Spleen (tissue), 7 donors: ENCODE results near the gene SLC43A1.

Experiments
- POLR2AphosphoS5 ChIP-seq, 3 donors: sonication (generic); formaldehyde crosslinking; IDR thresholded peaks; one replicate each; pipeline ENCODE4 v1.5.1; 2017; ENCODE audit warnings: antibody characterized with exemption in 3 of 3
- TF ChIP-seq, protein P1 (sequence below), 11 experiments: fragments of 200-600 bp in 7 of 11; fragments of 450-650 bp in 4 of 11; sonication (generic) in 4 of 11; IDR thresholded peaks in 8 of 11; conservative IDR thresholded peaks in 3 of 11; 1 replicate in 7 of 11; 2 replicates in 4 of 11; pipeline versions ENCODE4 v1.4.0 to v1.8.0; 2016 to 2021; ENCODE audit warnings: antibody characterized with exemption in 11 of 11, inconsistent platforms in 4 of 11, mild to moderate bottlenecking in 1 of 11
- donor health status: DM: no; HTN: no; CAD: no; lungs with moderate emphysema.
- donor health status: DM: no; HTN: no; CAD: no.
- donor health status: DM: no; HTN: no; CAD: no.

GRCh38 chr11:57434640-57435546 lies 80.6 kb downstream of the SLC43A1 start:
- TF ChIP-seq, protein P1, sequence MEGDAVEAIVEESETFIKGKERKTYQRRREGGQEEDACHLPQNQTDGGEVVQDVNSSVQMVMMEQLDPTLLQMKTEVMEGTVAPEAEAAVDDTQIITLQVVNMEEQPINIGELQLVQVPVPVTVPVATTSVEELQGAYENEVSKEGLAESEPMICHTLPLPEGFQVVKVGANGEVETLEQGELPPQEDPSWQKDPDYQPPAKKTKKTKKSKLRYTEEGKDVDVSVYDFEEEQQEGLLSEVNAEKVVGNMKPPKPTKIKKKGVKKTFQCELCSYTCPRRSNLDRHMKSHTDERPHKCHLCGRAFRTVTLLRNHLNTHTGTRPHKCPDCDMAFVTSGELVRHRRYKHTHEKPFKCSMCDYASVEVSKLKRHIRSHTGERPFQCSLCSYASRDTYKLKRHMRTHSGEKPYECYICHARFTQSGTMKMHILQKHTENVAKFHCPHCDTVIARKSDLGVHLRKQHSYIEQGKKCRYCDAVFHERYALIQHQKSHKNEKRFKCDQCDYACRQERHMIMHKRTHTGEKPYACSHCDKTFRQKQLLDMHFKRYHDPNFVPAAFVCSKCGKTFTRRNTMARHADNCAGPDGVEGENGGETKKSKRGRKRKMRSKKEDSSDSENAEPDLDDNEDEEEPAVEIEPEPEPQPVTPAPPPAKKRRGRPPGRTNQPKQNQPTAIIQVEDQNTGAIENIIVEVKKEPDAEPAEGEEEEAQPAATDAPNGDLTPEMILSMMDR (IDR thresholded peaks at IDR 0.05 in 8 of 11, conservative IDR thresholded peaks at IDR 0.05 in 3 of 11), result no peak
- TF ChIP-seq POLR2AphosphoS5 (IDR thresholded peaks at IDR 0.05), result no peak
